ENCODE results near the gene LCE3B. TPM values are rescaled to one million over a fixed set of nuclear protein-coding genes. Genes with fewer than 3 reads are reported as not detected.

Gene LCE3B
- total RNA-seq, 1 donor from 2014 or later: not detected

- DNase-seq (ENCODE audit: extremely low spot score, unreplicated experiment): no peak
- Mint-ChIP-seq H3K9me3 (ENCODE audit: unreplicated experiment) (peaks cover 21% of the 10 kb centered on the region), H3K27me3 (ENCODE audit: unreplicated experiment) (no peaks in the 10 kb centered on the region), H3K27ac (ENCODE audit: unreplicated experiment) (no peak overlapping the region), H3K4me1 (ENCODE audit: unreplicated experiment) (no peaks in the 10 kb centered on the region), H3K36me3 (ENCODE audit: unreplicated experiment) (no peaks in the 10 kb centered on the region), H3K4me3 (ENCODE audit: unreplicated experiment) (no peak overlapping the region)
- no peak for TF ChIP-seq CTCF (IDR thresholded peaks at IDR 0.05)
These were observed 26.7 kb downstream of the LCE3B start for GRCh38 chr1:152640351-152640750.

GRCh38 chr1:152643945-152644344 is 30.3 kb downstream of the LCE3B start:
- DNase-seq (ENCODE audit: extremely low spot score, unreplicated experiment): no peak
- TF ChIP-seq CTCF (IDR thresholded peaks at IDR 0.05): no peak
- H3K27me3 Mint-ChIP-seq (ENCODE audit: unreplicated experiment): no peaks in the 10 kb centered on the region
- H3K27ac Mint-ChIP-seq (ENCODE audit: unreplicated experiment): no peak overlapping the region
- no peaks in the 10 kb centered on the region for H3K36me3 Mint-ChIP-seq (ENCODE audit: unreplicated experiment)
- no peak overlapping the region for H3K4me3 Mint-ChIP-seq (ENCODE audit: unreplicated experiment)
- H3K4me1 Mint-ChIP-seq (ENCODE audit: unreplicated experiment): no peaks in the 10 kb centered on the region
- H3K9me3 Mint-ChIP-seq (ENCODE audit: unreplicated experiment): peaks cover 7% of the 10 kb centered on the region

GRCh38 chr1:152645146-152645545 is 31.5 kb downstream of the LCE3B start:
- peaks cover 7% of the 10 kb centered on the region for H3K9me3 Mint-ChIP-seq (ENCODE audit: unreplicated experiment)
- no peak overlapping the region for H3K27ac Mint-ChIP-seq (ENCODE audit: unreplicated experiment)
- H3K4me3 Mint-ChIP-seq (ENCODE audit: unreplicated experiment): no peak overlapping the region
- DNase-seq (ENCODE audit: extremely low spot score, unreplicated experiment): no peak
- TF ChIP-seq CTCF (IDR thresholded peaks at IDR 0.05): no peak
- no peaks in the 10 kb centered on the region for H3K27me3 Mint-ChIP-seq (ENCODE audit: unreplicated experiment)
- no peaks in the 10 kb centered on the region for H3K36me3 Mint-ChIP-seq (ENCODE audit: unreplicated experiment)
- no peaks in the 10 kb centered on the region for H3K4me1 Mint-ChIP-seq (ENCODE audit: unreplicated experiment)

- H3K27me3 Mint-ChIP-seq (ENCODE audit: unreplicated experiment): no peaks in the 10 kb centered on the region
- H3K27ac Mint-ChIP-seq (ENCODE audit: unreplicated experiment): no peak overlapping the region
- DNase-seq (ENCODE audit: extremely low spot score, unreplicated experiment): no peak
- no peak for TF ChIP-seq CTCF (IDR thresholded peaks at IDR 0.05)
- H3K9me3 Mint-ChIP-seq (ENCODE audit: unreplicated experiment): peaks cover 2% of the 10 kb centered on the region
- H3K4me3 Mint-ChIP-seq (ENCODE audit: unreplicated experiment): no peak overlapping the region
- no peaks in the 10 kb centered on the region for H3K4me1 Mint-ChIP-seq (ENCODE audit: unreplicated experiment)
- no peaks in the 10 kb centered on the region for H3K36me3 Mint-ChIP-seq (ENCODE audit: unreplicated experiment)
These were observed 33.0 kb downstream of the LCE3B start for GRCh38 chr1:152646656-152647055.

- Mint-ChIP-seq H3K36me3 (ENCODE audit: unreplicated experiment) (no peaks in the 10 kb centered on the region), H3K27me3 (ENCODE audit: unreplicated experiment) (no peaks in the 10 kb centered on the region), H3K4me3 (ENCODE audit: unreplicated experiment) (no peak overlapping the region), H3K9me3 (ENCODE audit: unreplicated experiment) (no peaks in the 10 kb centered on the region), H3K27ac (ENCODE audit: unreplicated experiment) (no peak overlapping the region), H3K4me1 (ENCODE audit: unreplicated experiment) (no peaks in the 10 kb centered on the region)
- peak; percentile 39 for TF ChIP-seq CTCF (IDR thresholded peaks at IDR 0.05)
- no peak for DNase-seq (ENCODE audit: extremely low spot score, unreplicated experiment)
These were observed 40.5 kb downstream of the LCE3B start for GRCh38 chr1:152654110-152654509.

All from osteocyte (in vitro differentiated cells).